22Rv1 (cell line): ENCODE measurements around the gene LDLRAD4.

Experiments used
- CTCF ChIP-seq: fragments of 450-650 bp; IDR thresholded peaks from 2 replicates; pipeline ENCODE4 v1.5.1; 2017; ENCODE audit warnings: mild to moderate bottlenecking
- ZFX ChIP-seq: fragments of 450-650 bp; IDR thresholded peaks from 2 replicates; pipeline ENCODE4 v1.6.1; 2017; ENCODE audit warnings: antibody characterized with exemption, borderline replicate concordance

GRCh38 chr18:13266218-13267100 lies 47.9 kb downstream of the LDLRAD4 start:
- TF ChIP-seq CTCF (no peak), ZFX (no peak)
